A673 (cell line): Measurements from ENCODE around the gene PNLIPRP2. TPM values are rescaled to one million over a fixed set of nuclear protein-coding genes. Genes with fewer than 3 reads are reported as not detected.

Experiments
- BruUV-seq: library from RNA; stranded (reverse); fragments of 400-500 nt; replicated peaks from 2 replicates; lab custom pipeline; 2021; lab: Mats Ljungman, UMichigan
- CTCF ChIA-PET: fragments of 300-600 bp; sonication (Branson Sonifier 250); formaldehyde crosslinking; loops from one replicate; lab custom pipeline; 2022; ENCODE audit warnings: antibody characterized with exemption; lab: Charles Lee
- POLR2A ChIA-PET: fragments of 300-600 bp; sonication (Branson Sonifier 250); formaldehyde crosslinking; loops from one replicate; lab custom pipeline; 2022; ENCODE audit warnings: antibody characterized with exemption; ENCODE audit not compliant: low non-redundant PET; lab: Charles Lee
- DNase-seq: peaks from one replicate; pipeline ENCODE4 v3.0.0-alpha.2; 2015; ENCODE audit warnings: low spot score
- H3K27ac ChIP-seq: fragments of 200-600 bp; sonication (generic); 2 replicates; pipeline ENCODE4 v1.5.1; 2016; ENCODE audit warnings: mixed run types, low read depth, mild to moderate bottlenecking, mixed read lengths, antibody characterized with exemption, low read length; ENCODE audit not compliant: poor library complexity, severe bottlenecking
- H3K27me3 ChIP-seq: fragments of 200-600 bp; sonication (generic); replicated peaks from 2 replicates; pipeline ENCODE4 v1.6.1; 2017; ENCODE audit warnings: mixed run types, low read depth, mild to moderate bottlenecking, mixed read lengths, antibody characterized with exemption, low read length; ENCODE audit not compliant: insufficient read depth, poor library complexity
- H3K36me3 ChIP-seq: fragments of 200-600 bp; sonication (generic); 2 replicates; pipeline ENCODE4 v1.6.1; 2016; ENCODE audit warnings: mixed run types, mild to moderate bottlenecking, mixed read lengths, antibody characterized with exemption, low read length; ENCODE audit not compliant: insufficient read depth, poor library complexity, severe bottlenecking
- H3K4me1 ChIP-seq: fragments of 200-600 bp; sonication (generic); 2 replicates; pipeline ENCODE4 v1.6.1; 2017; ENCODE audit warnings: mixed run types, mild to moderate bottlenecking, mixed read lengths, antibody characterized with exemption, low read length; ENCODE audit not compliant: insufficient read depth, poor library complexity, severe bottlenecking
- H3K4me3 ChIP-seq: fragments of 200-600 bp; sonication (generic); 2 replicates; pipeline ENCODE4 v1.5.1; 2016; ENCODE audit warnings: low read depth, mixed run types, mild to moderate bottlenecking, mixed read lengths, low read length; ENCODE audit not compliant: poor library complexity, severe bottlenecking
- H3K9me3 ChIP-seq: fragments of 200-600 bp; sonication (generic); 2 replicates; pipeline ENCODE4 v1.6.1; 2016; ENCODE audit warnings: mixed run types, low read depth, mild to moderate bottlenecking, mixed read lengths, antibody characterized with exemption, low read length; ENCODE audit not compliant: poor library complexity, severe bottlenecking
- EZH2 ChIP-seq: fragments of 200-600 bp; sonication (generic); IDR thresholded peaks from 2 replicates; pipeline ENCODE4 v1.6.1; 2017; ENCODE audit warnings: borderline replicate concordance, low read depth, mild to moderate bottlenecking, mixed read lengths, antibody characterized with exemption, low read length; ENCODE audit not compliant: poor library complexity, severe bottlenecking
- intact Hi-C: fragments of 100-400 bp; cut with micrococcal nuclease; formaldehyde crosslinking; loops from one replicate; pipeline ENCODE4 v1.10.0; 2022; ENCODE audit not compliant: unreplicated experiment
- total RNA-seq: library from RNA; stranded (reverse); gene quantifications from 2 replicates; pipeline ENCODE4 v1.2.3, GENCODE V29; 2021
- TF ChIP-seq, protein P1 (sequence below): fragments of 300-800, 200-600 bp; sonication (generic); conservative IDR thresholded peaks from 2 replicates; pipeline ENCODE4 v1.5.1; 2017; ENCODE audit warnings: low read depth, mild to moderate bottlenecking, antibody characterized with exemption, low read length, moderate library complexity, mixed read lengths

The PNLIPRP2 gene
- total RNA-seq, 1 experiment from 2014 or later: not detected

DNA sequence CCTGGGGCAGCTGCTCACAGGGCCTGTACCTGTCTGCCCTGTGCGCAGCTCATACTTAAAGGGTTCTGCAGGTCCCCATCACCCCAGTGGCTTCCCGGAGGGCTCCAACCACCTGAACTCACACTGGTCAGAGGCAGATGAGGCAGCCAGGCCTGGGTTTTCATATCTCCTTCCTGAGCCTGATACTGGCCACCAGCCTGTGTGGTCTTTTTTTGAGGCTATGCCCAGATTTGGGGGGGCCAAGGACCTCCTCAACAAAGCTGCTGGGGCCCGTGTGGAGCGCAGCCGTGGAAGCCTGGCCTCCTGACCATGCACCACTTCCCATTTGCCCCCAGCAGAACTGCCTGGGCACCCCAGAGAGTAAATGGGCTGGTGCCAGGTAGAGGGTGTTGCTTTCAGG, 25.7 kb downstream of the PNLIPRP2 start:
- no peak for DNase-seq
- CTCF ChIA-PET: no interaction called here
- POLR2A ChIA-PET: no interaction called here

GRCh38 chr10:116648903-116649302, 28.1 kb downstream of the PNLIPRP2 start:
- no peak for DNase-seq
- intact Hi-C loops: no loop called here
- Histone ChIP-seq H3K9me3 (no peaks in the 10 kb centered on the region), H3K36me3 (no peaks in the 10 kb centered on the region), H3K27me3 (peaks cover 36% of the 10 kb centered on the region), H3K4me3 (no peak overlapping the region), H3K4me1 (no peaks in the 10 kb centered on the region), H3K27ac (no peak overlapping the region)
- ChIA-PET CTCF (interaction anchor here (0.7 kb wide), 1 partner anchor 57 kb away, joined by 4 read pairs; no protein-coding TSS in a partner anchor), POLR2A (no interaction called here)
- BruUV-seq: no TSS peak
- TF ChIP-seq, protein P1, sequence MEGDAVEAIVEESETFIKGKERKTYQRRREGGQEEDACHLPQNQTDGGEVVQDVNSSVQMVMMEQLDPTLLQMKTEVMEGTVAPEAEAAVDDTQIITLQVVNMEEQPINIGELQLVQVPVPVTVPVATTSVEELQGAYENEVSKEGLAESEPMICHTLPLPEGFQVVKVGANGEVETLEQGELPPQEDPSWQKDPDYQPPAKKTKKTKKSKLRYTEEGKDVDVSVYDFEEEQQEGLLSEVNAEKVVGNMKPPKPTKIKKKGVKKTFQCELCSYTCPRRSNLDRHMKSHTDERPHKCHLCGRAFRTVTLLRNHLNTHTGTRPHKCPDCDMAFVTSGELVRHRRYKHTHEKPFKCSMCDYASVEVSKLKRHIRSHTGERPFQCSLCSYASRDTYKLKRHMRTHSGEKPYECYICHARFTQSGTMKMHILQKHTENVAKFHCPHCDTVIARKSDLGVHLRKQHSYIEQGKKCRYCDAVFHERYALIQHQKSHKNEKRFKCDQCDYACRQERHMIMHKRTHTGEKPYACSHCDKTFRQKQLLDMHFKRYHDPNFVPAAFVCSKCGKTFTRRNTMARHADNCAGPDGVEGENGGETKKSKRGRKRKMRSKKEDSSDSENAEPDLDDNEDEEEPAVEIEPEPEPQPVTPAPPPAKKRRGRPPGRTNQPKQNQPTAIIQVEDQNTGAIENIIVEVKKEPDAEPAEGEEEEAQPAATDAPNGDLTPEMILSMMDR: no peak
- TF ChIP-seq EZH2: no peak

More for the DNA sequence above, 25.7 kb downstream of the PNLIPRP2 start:
- Histone ChIP-seq H3K4me1 (no peaks in the 10 kb centered on the region), H3K27me3 (peaks cover 25% of the 10 kb centered on the region), H3K27ac (no peak overlapping the region), H3K36me3 (no peaks in the 10 kb centered on the region), H3K4me3 (no peak overlapping the region), H3K9me3 (no peaks in the 10 kb centered on the region)
- no peak for TF ChIP-seq EZH2
- TF ChIP-seq, protein P1: no peak
- no TSS peak for BruUV-seq
- intact Hi-C loops: no loop called here

GRCh38 chr10:116653885-116654284, 33.1 kb downstream of the PNLIPRP2 start:
- intact Hi-C loops: no loop called here
- no peak for DNase-seq
- Histone ChIP-seq H3K9me3 (no peaks in the 10 kb centered on the region), H3K36me3 (no peaks in the 10 kb centered on the region), H3K27ac (no peak overlapping the region), H3K4me1 (no peaks in the 10 kb centered on the region), H3K4me3 (no peak overlapping the region), H3K27me3 (peaks cover 18% of the 10 kb centered on the region)
- CTCF ChIA-PET: no interaction called here
- POLR2A ChIA-PET: no interaction called here
- TF ChIP-seq, protein P1: no peak
- TF ChIP-seq EZH2: no peak
- no TSS peak for BruUV-seq
